T-helper 1 cell treated with Interleukin-12 subunit alpha and Interleukin-12 subunit beta and Interleukin-4 antibody, amounts not matched to agents 30 μg/mL and 1 μg/mL, for 36 hours (primary cell): ENCODE results near the gene KCNG1.

Source experiments
- H3K27ac Mint-ChIP-seq: one replicate; pipeline ENCODE4 v1.8.0; 2021; ENCODE audit warnings: mild to moderate bottlenecking, mixed read lengths
- H3K27me3 Mint-ChIP-seq: one replicate; pipeline ENCODE4 v1.8.0; 2021; ENCODE audit warnings: low read depth, mixed read lengths
- H3K36me3 Mint-ChIP-seq: one replicate; pipeline ENCODE4 v1.8.0; 2021; ENCODE audit warnings: low read depth, mixed read lengths
- H3K4me1 Mint-ChIP-seq: one replicate; pipeline ENCODE4 v1.8.0; 2021; ENCODE audit warnings: low read depth, mixed read lengths
- H3K4me3 Mint-ChIP-seq: one replicate; pipeline ENCODE4 v1.8.0; 2021; ENCODE audit warnings: mild to moderate bottlenecking, moderate library complexity, mixed read lengths
- H3K9me3 Mint-ChIP-seq: one replicate; pipeline ENCODE4 v1.8.0; 2021; ENCODE audit warnings: mixed read lengths

Gene KCNG1

DNA sequence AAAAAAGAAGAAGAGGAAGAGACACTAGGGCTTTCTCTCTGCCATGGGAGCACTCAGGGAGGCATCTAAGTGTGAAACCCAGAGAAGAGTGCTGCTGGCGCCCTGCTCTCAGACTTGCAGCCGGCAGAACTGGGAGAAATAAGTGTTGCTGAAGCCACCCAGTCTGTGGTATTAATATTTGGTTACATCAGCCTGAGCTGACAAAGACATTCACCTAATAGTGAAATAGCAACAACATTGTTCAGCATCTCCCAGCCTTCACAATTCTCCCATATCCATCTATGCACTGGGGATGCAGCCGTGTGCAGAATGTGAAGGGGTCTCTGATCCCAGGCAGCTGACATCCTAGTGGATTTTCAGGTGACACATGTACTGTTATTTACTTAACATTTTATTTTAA, 12.0 kb downstream of the KCNG1 start:
- no peak overlapping the region for H3K4me3 Mint-ChIP-seq
- no peaks in the 10 kb centered on the region for H3K9me3 Mint-ChIP-seq
- H3K36me3 Mint-ChIP-seq: no peaks in the 10 kb centered on the region
- no peak overlapping the region for H3K27ac Mint-ChIP-seq
- H3K4me1 Mint-ChIP-seq: no peaks in the 10 kb centered on the region
- H3K27me3 Mint-ChIP-seq: peaks cover 6% of the 10 kb centered on the region

DNA sequence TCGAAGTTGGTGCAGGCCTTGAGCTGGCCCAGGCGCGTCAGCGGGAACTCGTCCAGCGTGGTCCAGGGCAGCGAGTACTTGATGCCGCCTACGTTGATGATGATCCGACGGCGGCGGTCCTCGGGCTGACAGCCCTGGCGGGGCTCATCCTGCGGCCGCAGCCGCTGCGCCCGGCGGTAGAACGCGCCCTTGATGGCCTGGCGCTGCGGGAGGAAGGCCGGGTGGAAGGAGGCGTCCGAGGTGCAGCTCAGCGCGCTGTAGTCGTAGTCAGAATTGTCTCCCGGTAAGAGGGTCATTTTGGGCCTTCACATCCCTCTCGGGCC, 12.9 kb downstream of the KCNG1 start:
- Mint-ChIP-seq H3K27me3 (peaks cover 6% of the 10 kb centered on the region), H3K36me3 (no peaks in the 10 kb centered on the region), H3K27ac (no peak overlapping the region), H3K9me3 (no peaks in the 10 kb centered on the region), H3K4me1 (no peaks in the 10 kb centered on the region), H3K4me3 (no peak overlapping the region)

DNA sequence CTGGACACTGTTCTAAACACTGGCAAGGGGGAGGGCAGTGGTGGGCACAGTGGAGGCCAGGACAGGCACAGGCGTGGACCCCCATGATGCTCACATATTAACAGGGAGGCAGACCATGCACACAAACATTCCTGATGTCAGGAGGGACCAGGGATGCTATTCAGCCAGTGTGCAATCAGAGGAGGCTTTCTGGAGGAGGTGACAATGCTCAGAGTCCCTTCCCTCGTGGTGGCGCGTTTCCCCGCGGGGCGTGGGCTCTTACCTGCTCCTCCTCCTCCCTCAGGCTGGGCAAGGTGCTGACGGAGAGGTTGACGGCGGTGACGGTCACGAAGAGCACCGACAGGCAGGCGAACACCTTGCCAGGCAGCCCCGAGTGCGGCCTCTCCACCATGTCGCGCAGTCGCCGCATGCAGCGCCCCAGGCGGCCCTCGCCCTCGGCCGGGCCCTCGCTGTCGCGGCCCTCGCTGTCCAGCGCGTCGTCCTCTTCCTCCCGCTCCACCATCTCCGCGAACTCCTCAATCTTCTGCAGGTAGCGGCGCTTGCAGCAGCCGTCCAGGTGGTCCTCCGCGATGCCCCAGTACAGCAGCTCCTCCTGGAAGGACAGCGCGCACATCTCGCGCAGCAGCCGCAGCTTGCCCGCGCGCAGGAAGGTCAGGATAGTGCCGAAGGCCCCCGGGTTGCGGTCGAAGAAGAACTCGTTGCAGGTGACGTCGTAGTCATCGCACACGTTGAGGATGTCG, 13.4 kb downstream of the KCNG1 start:
- no peaks in the 10 kb centered on the region for H3K36me3 Mint-ChIP-seq

DNA sequence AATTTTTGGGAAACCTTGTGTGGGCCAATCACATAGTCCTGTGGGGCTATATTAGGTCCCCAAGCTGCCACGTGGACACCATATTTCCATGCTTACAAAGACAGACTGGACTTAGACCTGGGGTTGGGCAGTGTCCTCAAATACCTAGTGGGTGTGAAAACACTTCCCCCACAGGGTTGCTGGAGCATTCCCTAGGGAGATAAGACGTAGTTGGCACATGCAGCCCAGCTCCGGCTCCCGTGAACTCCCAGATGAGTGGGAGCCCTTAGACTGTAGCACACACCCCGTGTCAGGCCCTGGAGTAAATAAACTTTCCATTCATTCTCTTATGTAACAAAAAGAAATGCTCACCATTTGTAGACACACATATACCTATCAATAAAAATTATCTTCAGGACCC, 14.2 kb downstream of the KCNG1 start:
- H3K27ac Mint-ChIP-seq: no peak overlapping the region
- H3K36me3 Mint-ChIP-seq: no peaks in the 10 kb centered on the region
- H3K4me1 Mint-ChIP-seq: no peaks in the 10 kb centered on the region
- no peak overlapping the region for H3K4me3 Mint-ChIP-seq
- no peaks in the 10 kb centered on the region for H3K27me3 Mint-ChIP-seq
- H3K9me3 Mint-ChIP-seq: no peaks in the 10 kb centered on the region

More for the DNA sequence above, 13.4 kb downstream of the KCNG1 start:
- no peaks in the 10 kb centered on the region for H3K9me3 Mint-ChIP-seq
- no peaks in the 10 kb centered on the region for H3K4me1 Mint-ChIP-seq
- H3K27ac Mint-ChIP-seq: no peak overlapping the region
- H3K4me3 Mint-ChIP-seq: no peak overlapping the region
- peaks cover 6% of the 10 kb centered on the region for H3K27me3 Mint-ChIP-seq

DNA sequence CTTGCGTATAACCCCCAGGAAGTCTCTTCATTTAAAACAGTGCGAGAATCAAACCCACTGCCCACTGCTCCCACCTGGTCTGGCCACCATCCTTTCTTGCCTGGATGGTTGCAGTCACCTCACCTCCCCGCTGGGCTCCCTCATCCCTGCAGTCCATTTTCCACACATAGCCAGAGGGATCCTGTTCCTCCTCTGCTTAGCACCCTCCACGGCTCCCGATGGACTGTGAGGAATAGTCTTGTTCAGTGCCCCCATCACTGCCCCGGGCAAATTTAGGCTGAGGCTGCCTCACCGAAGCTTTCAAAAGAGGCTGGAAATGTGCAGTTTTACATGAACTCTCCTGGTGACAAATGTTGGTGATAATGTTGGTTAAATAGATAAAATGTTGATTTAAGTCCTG, 17.7 kb downstream of the KCNG1 start:
- H3K27ac Mint-ChIP-seq: no peak overlapping the region
- H3K27me3 Mint-ChIP-seq: peaks cover 5% of the 10 kb centered on the region
- no peak overlapping the region for H3K4me3 Mint-ChIP-seq
- no peaks in the 10 kb centered on the region for H3K36me3 Mint-ChIP-seq
- no peaks in the 10 kb centered on the region for H3K4me1 Mint-ChIP-seq
- no peaks in the 10 kb centered on the region for H3K9me3 Mint-ChIP-seq

DNA sequence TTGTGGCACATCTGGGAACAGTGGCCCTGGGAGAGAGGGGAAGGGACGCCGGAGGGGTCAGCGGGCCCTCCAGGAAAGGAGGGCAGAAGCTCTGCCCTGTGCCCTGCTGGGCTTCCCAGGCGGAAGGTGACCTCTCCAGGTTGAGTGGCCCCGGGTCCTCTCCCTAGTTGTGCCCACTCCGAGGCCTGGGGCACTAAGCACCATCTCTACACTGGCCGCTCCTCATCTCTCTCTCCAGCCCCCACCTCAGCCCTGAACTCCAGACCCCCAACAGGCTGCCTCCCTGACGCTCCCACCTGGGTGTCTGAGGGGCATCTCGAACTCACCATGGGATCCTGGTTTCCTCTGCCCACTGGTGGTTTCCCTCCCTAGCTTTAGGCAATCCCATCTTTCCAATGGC, 18.1 kb downstream of the KCNG1 start:
- Mint-ChIP-seq H3K27ac (no peak overlapping the region), H3K4me1 (no peaks in the 10 kb centered on the region), H3K27me3 (peaks cover 5% of the 10 kb centered on the region), H3K9me3 (no peaks in the 10 kb centered on the region), H3K36me3 (no peaks in the 10 kb centered on the region), H3K4me3 (no peak overlapping the region)

DNA sequence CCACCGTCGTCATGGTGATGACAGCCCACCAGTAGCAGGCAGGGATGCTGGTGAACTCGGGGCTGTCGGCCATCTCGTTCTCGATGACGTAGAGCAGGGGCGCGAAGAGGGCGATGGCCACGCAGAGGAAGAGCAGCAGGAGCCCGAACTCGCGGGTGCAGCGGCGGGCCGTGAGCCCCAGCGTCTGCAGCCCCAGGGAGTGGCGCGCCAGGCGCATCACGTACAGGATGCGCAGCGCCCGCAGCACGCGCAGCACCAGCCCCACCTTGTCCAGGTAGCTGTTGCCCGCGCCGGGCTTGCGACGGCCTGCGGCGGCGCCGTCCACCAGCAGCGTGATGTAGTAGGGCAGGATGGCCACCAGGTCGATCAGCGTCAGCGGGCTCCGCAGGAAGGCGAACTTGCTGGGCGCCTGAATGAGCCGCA, 18.6 kb downstream of the KCNG1 start:
- no peaks in the 10 kb centered on the region for H3K4me1 Mint-ChIP-seq
- H3K27me3 Mint-ChIP-seq: peaks cover 5% of the 10 kb centered on the region
- no peak overlapping the region for H3K27ac Mint-ChIP-seq
- no peaks in the 10 kb centered on the region for H3K9me3 Mint-ChIP-seq
- no peaks in the 10 kb centered on the region for H3K36me3 Mint-ChIP-seq
- H3K4me3 Mint-ChIP-seq: no peak overlapping the region

DNA sequence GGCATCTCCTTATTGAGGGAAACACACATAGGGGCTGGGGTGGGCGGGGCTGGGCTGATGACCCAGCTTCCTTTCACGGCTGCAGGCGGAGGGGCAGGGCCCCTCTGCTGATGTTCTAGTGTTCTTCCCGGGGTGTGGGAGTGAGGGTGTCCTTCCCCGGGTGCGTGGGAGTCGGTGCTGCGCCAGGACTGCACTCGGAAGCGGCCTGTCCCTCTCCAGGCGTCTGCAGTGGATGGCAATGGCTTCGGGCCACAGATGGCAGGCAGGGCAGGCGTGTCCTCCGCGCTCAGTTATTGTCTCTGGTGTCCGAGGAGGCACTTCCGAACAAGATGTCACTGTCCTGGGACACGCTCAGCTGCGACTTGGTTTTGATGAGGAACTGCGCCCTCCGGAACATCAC, 19.2 kb downstream of the KCNG1 start:
- Mint-ChIP-seq H3K36me3 (no peaks in the 10 kb centered on the region), H3K27me3 (peaks cover 5% of the 10 kb centered on the region), H3K9me3 (no peaks in the 10 kb centered on the region), H3K4me1 (no peaks in the 10 kb centered on the region), H3K27ac (no peak overlapping the region), H3K4me3 (no peak overlapping the region)

DNA sequence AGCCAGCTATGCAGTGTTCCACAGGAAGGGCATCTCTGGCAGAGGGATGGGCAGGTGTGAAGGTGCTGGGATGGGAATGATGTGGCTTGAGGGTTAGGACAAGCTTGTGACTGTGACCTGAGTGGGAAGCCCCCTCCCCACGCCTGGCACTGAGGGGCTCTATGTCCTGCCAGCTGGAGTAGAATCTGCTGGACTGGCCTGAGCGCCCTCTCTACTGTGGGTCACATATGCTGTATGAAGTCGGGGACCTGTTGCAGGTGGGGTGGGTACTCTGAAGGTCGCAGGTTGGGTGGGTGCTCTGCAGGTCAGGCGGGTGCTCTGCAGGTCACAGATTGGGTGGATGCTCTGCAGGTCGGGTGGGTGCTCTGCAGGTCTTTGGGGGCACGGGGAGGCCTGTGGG, 20.3 kb downstream of the KCNG1 start:
- Mint-ChIP-seq H3K27ac (no peak overlapping the region), H3K9me3 (no peaks in the 10 kb centered on the region), H3K36me3 (no peaks in the 10 kb centered on the region), H3K27me3 (peaks cover 5% of the 10 kb centered on the region), H3K4me1 (no peaks in the 10 kb centered on the region), H3K4me3 (no peak overlapping the region)

DNA sequence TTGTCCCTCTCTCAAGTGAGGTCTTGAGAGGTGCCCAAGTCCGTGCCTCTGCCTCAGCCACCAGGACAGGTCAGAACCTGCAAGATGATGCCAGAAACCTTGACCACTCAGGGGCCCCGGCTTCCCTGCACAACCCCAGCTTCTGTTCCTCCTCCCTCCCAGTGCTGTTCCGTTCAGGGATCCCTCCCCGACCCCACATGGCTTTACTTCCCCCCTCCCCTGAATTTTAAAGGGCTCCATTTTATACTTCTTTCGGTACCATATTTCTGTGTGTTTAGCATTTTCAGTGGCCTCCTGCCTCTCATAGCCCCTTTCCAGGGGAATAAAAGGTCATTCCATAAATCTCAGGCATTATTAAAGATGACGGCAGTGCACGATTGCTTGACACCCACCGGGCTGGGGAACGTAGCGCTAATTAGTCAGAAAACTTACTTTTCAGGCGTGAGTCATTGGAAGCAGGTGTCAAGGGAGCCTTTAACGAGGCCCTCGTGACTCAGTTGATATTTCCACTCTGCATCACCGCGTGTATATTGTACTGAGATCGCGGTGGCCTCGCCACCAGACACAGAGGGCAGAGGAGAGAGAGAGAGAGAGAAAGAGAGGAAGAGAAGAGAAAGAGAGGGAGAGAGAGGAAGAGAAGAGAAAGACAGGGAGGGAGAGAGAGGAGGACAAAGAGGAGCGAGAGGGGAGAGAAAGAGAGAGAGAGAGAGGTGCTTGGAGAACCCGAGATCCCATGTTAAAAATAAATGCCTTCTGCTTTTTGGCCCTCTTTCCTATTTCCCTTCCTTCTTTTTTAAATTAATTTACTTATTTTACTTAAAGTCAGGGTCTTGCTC, 21.3 kb downstream of the KCNG1 start:
- Mint-ChIP-seq H3K4me3 (no peak overlapping the region), H3K27ac (no peak overlapping the region), H3K4me1 (no peaks in the 10 kb centered on the region), H3K9me3 (no peaks in the 10 kb centered on the region), H3K36me3 (no peaks in the 10 kb centered on the region), H3K27me3 (peaks cover 5% of the 10 kb centered on the region)

DNA sequence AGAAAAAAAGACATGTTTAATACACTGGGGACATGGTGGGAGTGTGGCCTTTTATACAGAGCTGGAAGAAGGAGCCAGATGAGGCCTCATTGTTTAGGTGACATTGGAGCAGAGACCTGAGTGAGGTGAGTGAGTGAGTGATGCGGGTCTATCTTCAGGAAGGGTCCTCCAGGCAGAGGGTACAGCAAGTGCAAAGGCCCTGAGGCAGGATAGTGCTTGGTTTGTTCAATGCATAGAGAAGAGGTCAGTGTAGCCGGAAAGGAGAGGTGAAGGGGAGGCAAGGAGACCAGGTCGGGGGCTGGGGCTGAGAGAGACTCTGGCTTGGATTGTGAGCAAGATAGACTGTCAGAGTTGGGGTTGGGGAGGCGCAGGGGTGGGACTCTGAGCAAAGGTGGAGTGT, 23.6 kb downstream of the KCNG1 start:
- Mint-ChIP-seq H3K27me3 (peaks cover 5% of the 10 kb centered on the region), H3K4me3 (no peak overlapping the region), H3K4me1 (no peaks in the 10 kb centered on the region), H3K36me3 (no peaks in the 10 kb centered on the region), H3K9me3 (no peaks in the 10 kb centered on the region), H3K27ac (no peak overlapping the region)

DNA sequence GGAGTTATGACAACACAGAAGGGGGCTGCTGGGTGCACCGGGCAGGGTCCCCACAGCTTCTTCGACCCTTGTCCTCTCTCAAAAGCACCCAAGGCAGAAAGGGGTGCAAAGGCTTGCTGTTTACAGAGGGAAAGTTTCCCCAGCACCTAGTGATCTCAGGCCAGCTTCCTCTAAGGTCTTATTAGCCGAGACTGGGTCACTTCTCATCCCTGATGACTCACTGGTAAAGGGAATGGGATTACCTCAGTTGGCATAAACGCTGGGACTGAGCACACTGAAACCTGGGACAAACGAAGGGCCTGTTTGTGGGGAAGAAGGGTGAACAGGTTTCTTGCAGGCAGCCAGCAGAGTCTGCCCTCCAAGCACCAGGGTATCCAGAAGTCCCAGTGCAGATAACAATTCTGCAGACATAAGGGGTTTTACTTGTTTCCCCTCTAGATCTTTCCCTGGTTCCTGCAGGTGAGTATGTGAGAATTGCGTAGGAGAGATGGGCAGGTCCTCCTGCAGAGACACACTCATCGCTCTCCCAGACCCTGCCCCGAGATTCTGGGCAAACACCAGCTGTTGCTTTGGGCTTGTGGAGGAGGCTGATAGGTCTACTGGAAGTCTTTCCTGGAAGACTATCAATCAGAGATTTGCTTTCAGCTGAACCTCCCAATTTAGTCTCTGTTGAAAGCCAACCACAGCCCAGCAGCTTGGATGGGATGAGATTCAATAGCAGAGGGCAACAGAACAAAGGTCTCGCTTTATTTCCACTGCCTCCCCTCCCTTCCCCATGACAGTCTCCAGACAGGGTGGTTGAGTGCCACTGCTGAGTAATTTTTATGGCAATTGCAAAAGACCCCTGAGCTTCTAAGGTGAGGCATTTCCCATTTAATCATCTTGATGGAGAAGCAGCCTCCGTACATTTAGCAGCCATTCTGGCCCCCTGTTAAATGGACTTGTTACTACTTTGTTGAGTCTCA, 25.7 kb downstream of the KCNG1 start:
- H3K36me3 Mint-ChIP-seq: no peaks in the 10 kb centered on the region
- H3K9me3 Mint-ChIP-seq: no peaks in the 10 kb centered on the region
- no peak overlapping the region for H3K27ac Mint-ChIP-seq
- H3K27me3 Mint-ChIP-seq: peaks cover 5% of the 10 kb centered on the region
- peaks cover 4% of the 10 kb centered on the region for H3K4me1 Mint-ChIP-seq
- no peak overlapping the region for H3K4me3 Mint-ChIP-seq

DNA sequence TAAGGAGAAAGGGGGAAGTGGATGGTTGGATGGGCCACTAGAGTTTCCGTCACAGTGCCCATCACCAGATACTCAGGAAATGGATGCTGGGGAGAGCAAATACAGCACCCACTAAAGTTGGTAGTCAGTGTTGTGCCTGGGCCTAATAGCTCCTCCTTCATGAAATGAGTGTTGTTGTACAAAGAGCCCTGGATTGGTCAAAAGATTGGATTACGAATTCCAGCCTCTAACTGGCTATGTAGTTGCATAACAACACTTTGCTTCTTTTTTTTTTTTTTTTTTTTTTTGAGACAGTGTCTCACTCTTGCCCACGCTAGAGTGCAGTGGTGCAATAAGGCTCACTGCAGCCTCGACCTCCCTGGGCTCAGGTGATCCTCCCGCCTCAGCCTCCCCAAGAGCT, 27.4 kb downstream of the KCNG1 start:
- Mint-ChIP-seq H3K36me3 (no peaks in the 10 kb centered on the region), H3K4me1 (peaks cover 4% of the 10 kb centered on the region), H3K4me3 (no peak overlapping the region), H3K27ac (no peak overlapping the region), H3K27me3 (no peaks in the 10 kb centered on the region), H3K9me3 (no peaks in the 10 kb centered on the region)

DNA sequence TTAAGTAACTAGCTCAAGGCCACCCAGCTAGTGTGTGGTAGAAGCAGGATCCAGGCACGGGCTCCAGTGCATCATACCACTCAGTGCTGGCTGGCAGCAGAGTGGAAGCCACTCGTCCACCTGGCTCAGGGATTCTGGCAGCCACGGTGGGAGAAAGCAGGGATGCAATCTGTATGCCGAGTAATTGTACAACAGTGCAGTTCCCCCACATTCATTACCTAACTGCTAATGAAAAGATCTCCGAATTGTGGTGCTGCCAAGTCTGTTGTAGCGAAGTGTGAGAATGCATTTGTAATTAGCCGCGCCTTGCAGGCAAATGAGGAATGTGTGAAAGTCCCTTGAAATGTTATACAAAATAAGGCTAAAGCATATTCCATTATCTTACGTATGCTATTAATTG, 29.0 kb downstream of the KCNG1 start:
- Mint-ChIP-seq H3K9me3 (no peaks in the 10 kb centered on the region), H3K36me3 (no peaks in the 10 kb centered on the region), H3K4me3 (no peak overlapping the region), H3K4me1 (peaks cover 4% of the 10 kb centered on the region), H3K27ac (no peak overlapping the region), H3K27me3 (no peaks in the 10 kb centered on the region)
